ENCODE results near the gene PHKB.

PHKB gene

DNA sequence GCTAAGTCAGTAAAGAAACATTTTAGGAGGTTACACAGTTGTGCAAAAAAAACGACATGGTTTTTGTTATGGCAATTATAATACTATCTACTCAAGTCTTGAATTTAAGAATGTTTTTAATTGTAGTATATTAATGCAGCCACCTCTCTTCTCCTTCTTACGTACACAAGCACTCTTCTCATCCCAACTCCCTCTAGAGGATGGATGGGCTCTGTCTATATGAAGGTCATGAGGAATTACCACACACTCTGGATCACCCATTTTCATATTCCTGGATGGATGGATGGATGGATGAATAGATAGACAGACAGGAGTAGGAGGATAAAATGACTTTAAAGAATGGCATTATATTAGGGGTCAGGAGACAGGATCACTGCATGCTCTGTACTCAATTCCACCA is 120.0 kb downstream of the PHKB start:
- DNase-seq (ENCODE audit: low read depth) = no peak
- TF ChIP-seq, protein P1, sequence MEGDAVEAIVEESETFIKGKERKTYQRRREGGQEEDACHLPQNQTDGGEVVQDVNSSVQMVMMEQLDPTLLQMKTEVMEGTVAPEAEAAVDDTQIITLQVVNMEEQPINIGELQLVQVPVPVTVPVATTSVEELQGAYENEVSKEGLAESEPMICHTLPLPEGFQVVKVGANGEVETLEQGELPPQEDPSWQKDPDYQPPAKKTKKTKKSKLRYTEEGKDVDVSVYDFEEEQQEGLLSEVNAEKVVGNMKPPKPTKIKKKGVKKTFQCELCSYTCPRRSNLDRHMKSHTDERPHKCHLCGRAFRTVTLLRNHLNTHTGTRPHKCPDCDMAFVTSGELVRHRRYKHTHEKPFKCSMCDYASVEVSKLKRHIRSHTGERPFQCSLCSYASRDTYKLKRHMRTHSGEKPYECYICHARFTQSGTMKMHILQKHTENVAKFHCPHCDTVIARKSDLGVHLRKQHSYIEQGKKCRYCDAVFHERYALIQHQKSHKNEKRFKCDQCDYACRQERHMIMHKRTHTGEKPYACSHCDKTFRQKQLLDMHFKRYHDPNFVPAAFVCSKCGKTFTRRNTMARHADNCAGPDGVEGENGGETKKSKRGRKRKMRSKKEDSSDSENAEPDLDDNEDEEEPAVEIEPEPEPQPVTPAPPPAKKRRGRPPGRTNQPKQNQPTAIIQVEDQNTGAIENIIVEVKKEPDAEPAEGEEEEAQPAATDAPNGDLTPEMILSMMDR (IDR thresholded peaks at IDR 0.05; ENCODE audit: control insufficient read depth, extremely low read depth, insufficient read depth) = no peak
- H3K4me3 ChIP-seq (ENCODE audit: low read depth, low read length) = no peak overlapping the region

DNA sequence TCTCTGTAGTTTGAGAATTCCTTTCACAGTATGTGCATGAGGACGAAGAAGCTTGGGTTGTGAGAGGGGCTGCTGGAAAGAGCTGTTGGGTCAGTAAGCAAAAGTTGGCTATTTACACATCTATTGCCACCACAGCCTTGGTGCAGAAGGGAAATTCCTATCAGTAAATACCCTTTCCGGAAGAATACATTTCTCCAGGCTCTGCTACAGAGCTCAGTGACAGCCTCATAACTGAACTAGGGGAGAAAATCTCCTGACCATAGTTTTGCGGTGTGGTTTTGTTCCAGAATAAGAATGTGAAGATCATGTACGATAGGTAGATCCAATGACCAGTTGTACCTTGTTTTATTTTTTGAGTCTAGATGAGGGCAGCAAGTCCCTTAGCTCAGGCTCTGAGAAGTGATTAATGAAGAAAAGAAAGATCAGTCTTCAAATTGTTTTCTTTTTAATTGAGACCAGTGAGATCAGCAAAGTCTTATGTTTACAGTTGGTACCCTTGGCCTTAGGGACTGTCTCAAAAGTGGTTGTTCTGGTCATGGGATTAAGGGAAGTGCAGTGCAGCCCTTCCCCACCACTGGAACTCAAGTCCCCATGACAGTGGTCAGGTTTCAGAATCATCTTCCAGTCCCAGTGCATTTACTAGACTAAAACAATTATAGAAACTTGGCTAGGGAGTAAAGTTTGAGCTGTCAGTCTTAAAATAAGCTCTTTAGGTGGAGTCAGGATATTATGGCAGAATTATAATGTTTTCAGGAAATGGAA is 123.5 kb downstream of the PHKB start:
- TF ChIP-seq, protein P1 (IDR thresholded peaks at IDR 0.05; ENCODE audit: control insufficient read depth, extremely low read depth, insufficient read depth) = no peak
- no peak overlapping the region for H3K4me3 ChIP-seq (ENCODE audit: low read depth, low read length)
- no peak for DNase-seq (ENCODE audit: low read depth)

DNA sequence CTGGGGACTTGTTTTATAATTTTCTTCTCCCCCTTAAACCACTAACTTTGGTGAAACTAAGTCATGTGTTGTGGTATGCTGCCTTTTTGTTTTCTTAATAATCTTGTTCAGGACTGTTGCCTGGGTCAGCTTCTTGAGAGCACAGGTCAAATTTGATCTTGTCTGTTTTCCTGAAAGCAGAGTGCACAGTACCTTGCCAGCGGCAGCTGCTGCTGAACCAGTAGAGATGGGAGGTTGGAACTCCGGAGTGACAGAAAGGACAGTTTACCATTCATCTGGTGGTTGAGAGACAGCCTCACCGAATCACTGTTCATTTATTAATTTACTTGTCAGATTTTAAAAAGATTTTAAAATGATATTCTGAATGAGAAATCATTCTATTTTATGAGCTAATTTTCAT is 125.0 kb downstream of the PHKB start:
- no peak overlapping the region for H3K4me3 ChIP-seq (ENCODE audit: low read depth, low read length)
- TF ChIP-seq, protein P1 (IDR thresholded peaks at IDR 0.05; ENCODE audit: control insufficient read depth, extremely low read depth, insufficient read depth) = no peak
- no peak for DNase-seq (ENCODE audit: low read depth)

DNA sequence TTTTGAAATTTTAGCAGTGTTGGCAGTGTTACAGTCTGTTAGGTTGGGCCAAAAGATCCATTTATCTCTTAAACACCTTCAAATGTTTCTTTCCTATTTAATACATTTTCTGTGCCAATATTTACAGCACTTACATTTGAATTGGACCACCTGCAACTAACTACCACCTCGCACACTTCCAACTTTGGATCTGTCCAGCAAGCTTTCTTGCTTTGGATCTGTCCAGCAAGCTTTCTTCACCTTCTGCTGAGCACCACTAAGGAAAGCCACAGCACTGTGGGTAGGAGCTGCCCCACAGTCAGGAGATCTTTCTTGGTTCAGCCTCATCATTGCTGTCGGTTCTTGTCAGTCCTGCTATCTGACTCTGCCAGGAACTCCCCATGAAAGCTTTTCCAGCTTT is 129.3 kb downstream of the PHKB start:
- DNase-seq (ENCODE audit: low read depth) = no peak
- TF ChIP-seq, protein P1 (IDR thresholded peaks at IDR 0.05; ENCODE audit: control insufficient read depth, extremely low read depth, insufficient read depth) = no peak
- H3K4me3 ChIP-seq (ENCODE audit: low read depth, low read length) = no peak overlapping the region

DNA sequence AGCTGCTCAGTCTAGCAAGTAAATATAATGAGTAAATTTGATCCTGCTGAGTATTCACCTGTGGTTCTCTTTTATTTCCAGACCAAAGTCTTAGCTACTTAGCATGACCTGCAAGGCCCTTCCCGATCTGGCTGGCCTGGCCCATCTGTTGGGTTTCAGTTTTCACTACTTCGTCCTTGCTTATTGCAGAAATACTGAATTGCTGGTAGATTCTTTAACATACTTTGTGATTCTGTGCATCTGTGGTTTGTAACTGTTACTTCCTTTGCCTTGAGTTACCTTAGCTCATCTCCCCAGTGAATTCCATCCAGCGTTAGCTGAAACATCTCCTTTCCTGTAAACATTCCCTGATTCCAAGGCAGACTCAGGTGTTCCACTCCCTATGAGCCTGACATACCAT is 131.1 kb downstream of the PHKB start:
- TF ChIP-seq, protein P1 (IDR thresholded peaks at IDR 0.05; ENCODE audit: control insufficient read depth, extremely low read depth, insufficient read depth) = no peak
- no peak for DNase-seq (ENCODE audit: low read depth)
- no peak overlapping the region for H3K4me3 ChIP-seq (ENCODE audit: low read depth, low read length)

DNA sequence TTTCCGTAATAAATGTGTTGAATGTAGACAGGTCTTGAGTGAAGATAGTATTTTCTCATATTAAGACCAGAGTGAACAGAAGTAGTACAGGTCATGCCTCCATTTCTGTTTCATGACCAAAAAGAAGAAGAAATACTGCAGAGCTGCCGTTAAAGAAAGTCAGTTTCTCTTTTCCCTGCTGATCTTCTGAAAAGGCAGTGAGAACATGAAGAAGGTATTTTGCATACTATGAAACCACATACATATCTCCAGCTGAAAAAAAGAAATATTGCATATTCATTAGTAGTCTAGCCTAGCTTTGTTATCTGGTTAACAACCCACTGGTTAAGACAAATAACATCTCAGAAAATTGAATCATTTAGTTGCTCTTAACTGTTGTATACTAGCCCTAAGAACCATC is 138.4 kb downstream of the PHKB start:
- DNase-seq (ENCODE audit: low read depth) = no peak
- H3K4me3 ChIP-seq (ENCODE audit: low read depth, low read length) = no peak overlapping the region
- TF ChIP-seq, protein P1 (IDR thresholded peaks at IDR 0.05; ENCODE audit: control insufficient read depth, extremely low read depth, insufficient read depth) = no peak

DNA sequence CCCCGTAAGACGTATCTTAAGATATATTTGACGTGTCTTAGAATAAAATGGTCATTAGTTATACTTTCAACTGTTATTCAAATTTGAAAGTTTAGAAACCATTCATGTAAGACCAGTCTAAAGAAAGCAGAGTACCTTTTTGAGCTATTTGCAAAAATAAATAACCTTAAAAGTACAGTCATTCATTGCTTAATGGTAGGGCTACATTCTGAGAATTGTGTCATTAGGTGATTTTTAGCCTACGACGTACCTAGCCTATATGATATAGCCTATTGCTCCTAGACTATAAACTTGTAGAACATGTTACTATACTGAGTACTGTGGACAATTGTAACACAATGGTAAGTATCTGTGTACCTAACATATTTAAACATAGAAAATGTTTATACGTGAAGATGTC is 139.2 kb downstream of the PHKB start:
- TF ChIP-seq, protein P1 (IDR thresholded peaks at IDR 0.05; ENCODE audit: control insufficient read depth, extremely low read depth, insufficient read depth) = no peak
- DNase-seq (ENCODE audit: low read depth) = no peak
- H3K4me3 ChIP-seq (ENCODE audit: low read depth, low read length) = no peak overlapping the region
